Left renal cortex interstitium (tissue), 4 donors: Measurements from ENCODE around the gene CENPP. TPM values are rescaled to one million over a fixed set of nuclear protein-coding genes. Genes with fewer than 3 reads are reported as not detected.
"Not testable (repeated sequence)": the region's sequence is repeated elsewhere in the genome, so short reads cannot be mapped to it uniquely, and the experiment has no call there.

ENCODE experiments used
- DNase-seq, 4 donors: peaks; one replicate each; pipeline ENCODE4 v3.0.0-alpha.2; 2013; ENCODE audit warnings: low read depth in 4 of 4, low spot score in 2 of 4, missing footprints in 1 of 4
- polyA plus RNA-seq, 4 donors: library from polyadenylated mRNA; unstranded; fragments of 120-200 nt; gene quantifications; one replicate each; pipeline ENCODE4 v1.2.1, GENCODE V29; 2013; ENCODE audit not compliant: insufficient read length in 4 of 4

CENPP gene
- polyA plus RNA-seq, 4 donors, result 5.8 to 7.5 (median 6.3) TPM

- DNase-seq, result not testable (repeated sequence)
Measured at GRCh38 chr9:92573612-92574011, 247.9 kb downstream of the CENPP start.

- no peak for DNase-seq
Measured at GRCh38 chr9:92576175-92576574, 250.4 kb downstream of the CENPP start.

GRCh38 chr9:92589923-92590322 lies 264.2 kb downstream of the CENPP start:
- DNase-seq, result no peak

- no peak for DNase-seq
Measured at GRCh38 chr9:92590377-92590776, 264.6 kb downstream of the CENPP start.

- DNase-seq, result no peak
Measured at GRCh38 chr9:92592537-92592936, 266.8 kb downstream of the CENPP start.

- no peak for DNase-seq
Measured at GRCh38 chr9:92592946-92593861, 267.5 kb downstream of the CENPP start.

GRCh38 chr9:92595075-92595474 lies 269.3 kb downstream of the CENPP start:
- not testable (repeated sequence) for DNase-seq

- DNase-seq, result no peak
Measured at GRCh38 chr9:92595930-92596329, 270.2 kb downstream of the CENPP start.

GRCh38 chr9:92598382-92598781 lies 272.6 kb downstream of the CENPP start:
- DNase-seq, result no peak

GRCh38 chr9:92599938-92600461 lies 274.2 kb downstream of the CENPP start:
- no peak for DNase-seq

- no peak for DNase-seq
Measured at GRCh38 chr9:92600462-92601261, 274.9 kb downstream of the CENPP start.

- no peak for DNase-seq
Measured at GRCh38 chr9:92601451-92601850, 275.7 kb downstream of the CENPP start.

GRCh38 chr9:92602413-92602812 lies 276.7 kb downstream of the CENPP start:
- no peak for DNase-seq

- no peak for DNase-seq
Measured at GRCh38 chr9:92603100-92603499, 277.3 kb downstream of the CENPP start.

- no peak for DNase-seq
Measured at GRCh38 chr9:92603990-92604389, 278.2 kb downstream of the CENPP start.

- no peak for DNase-seq
Measured at GRCh38 chr9:92605224-92605623, 279.5 kb downstream of the CENPP start.

GRCh38 chr9:92607088-92607487 lies 281.3 kb downstream of the CENPP start:
- DNase-seq, result no peak

GRCh38 chr9:92607773-92608172 lies 282.0 kb downstream of the CENPP start:
- DNase-seq, result no peak

GRCh38 chr9:92608241-92608908 lies 282.6 kb downstream of the CENPP start:
- no peak for DNase-seq

GRCh38 chr9:92608909-92609445 lies 283.2 kb downstream of the CENPP start:
- no peak for DNase-seq
